ENCODE results near the gene ENPP3.

DNA sequence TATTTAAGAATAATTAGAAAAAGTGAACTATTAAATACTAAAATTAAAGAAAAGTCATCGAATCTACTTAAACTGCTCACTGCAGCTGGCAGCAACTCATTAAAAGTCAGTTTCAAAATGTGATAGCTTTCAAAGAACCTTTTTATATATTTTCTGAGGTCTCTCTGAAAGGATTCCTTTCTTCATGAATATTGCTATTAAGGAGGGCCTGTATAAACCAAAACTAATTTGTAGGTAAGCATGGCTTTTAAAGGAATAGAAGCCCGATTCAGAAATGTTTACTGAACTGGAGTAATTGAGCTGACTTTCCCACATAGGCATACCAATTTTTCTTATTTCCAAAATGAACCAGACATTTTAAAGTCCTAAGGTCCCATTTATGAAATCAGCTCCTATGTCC is 129.5 kb downstream of the ENPP3 start:
- TF ChIP-seq CTCF (IDR thresholded peaks at IDR 0.05): no peak
- TF ChIP-seq POLR2A (IDR thresholded peaks at IDR 0.05): no peak

All from testis (tissue), 2 donors.